Measurements from ENCODE around the gene LRRC8D. TPM values are rescaled to one million over a fixed set of nuclear protein-coding genes. Genes with fewer than 3 reads are reported as not detected.

The LRRC8D gene
- total and polyA plus RNA-seq, 9 of the 15 experiments (the other 6 are each of a cell fraction or from before 2014, with no cell fraction given): 3.4 to 53.9 (median 15.9) TPM

GRCh38 chr1:89823679-89824292 lies 3.0 kb downstream of the LRRC8D start (continued):
- no peak for TF ChIP-seq DDX20 (tag; IDR thresholded peaks at IDR 0.05; ENCODE audit: low read depth)
- TF ChIP-seq ZNF263 (CRISPR knock-in tag; IDR thresholded peaks at IDR 0.05; ENCODE audit: borderline replicate concordance): no peak
- TF ChIP-seq ZC3H8 (IDR thresholded peaks at IDR 0.05): no peak
- TF ChIP-seq ETV1 (tag; conservative IDR thresholded peaks at IDR 0.05; ENCODE audit: low read depth): peak; percentile 48
- TF ChIP-seq, protein P1, sequence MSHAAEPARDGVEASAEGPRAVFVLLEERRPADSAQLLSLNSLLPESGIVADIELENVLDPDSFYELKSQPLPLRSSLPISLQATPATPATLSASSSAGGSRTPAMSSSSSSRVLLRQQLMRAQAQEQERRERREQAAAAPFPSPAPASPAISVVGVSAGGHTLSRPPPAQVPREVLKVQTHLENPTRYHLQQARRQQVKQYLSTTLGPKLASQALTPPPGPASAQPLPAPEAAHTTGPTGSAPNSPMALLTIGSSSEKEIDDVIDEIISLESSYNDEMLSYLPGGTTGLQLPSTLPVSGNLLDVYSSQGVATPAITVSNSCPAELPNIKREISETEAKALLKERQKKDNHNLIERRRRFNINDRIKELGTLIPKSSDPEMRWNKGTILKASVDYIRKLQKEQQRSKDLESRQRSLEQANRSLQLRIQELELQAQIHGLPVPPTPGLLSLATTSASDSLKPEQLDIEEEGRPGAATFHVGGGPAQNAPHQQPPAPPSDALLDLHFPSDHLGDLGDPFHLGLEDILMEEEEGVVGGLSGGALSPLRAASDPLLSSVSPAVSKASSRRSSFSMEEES (CRISPR knock-in tag; IDR thresholded peaks at IDR 0.05): no peak
- TF ChIP-seq RHOXF2B (CRISPR knock-in tag; conservative IDR thresholded peaks at IDR 0.05): no peak
- no peak for TF ChIP-seq POLR2G (IDR thresholded peaks at IDR 0.05; ENCODE audit: low read depth, low read length)
- peak; percentile 84; the same call in 1 of the 2 replicates for TF ChIP-seq NCOA1 (IDR thresholded peaks at IDR 0.05; ENCODE audit: low read depth)
- TF ChIP-seq, protein P2, sequence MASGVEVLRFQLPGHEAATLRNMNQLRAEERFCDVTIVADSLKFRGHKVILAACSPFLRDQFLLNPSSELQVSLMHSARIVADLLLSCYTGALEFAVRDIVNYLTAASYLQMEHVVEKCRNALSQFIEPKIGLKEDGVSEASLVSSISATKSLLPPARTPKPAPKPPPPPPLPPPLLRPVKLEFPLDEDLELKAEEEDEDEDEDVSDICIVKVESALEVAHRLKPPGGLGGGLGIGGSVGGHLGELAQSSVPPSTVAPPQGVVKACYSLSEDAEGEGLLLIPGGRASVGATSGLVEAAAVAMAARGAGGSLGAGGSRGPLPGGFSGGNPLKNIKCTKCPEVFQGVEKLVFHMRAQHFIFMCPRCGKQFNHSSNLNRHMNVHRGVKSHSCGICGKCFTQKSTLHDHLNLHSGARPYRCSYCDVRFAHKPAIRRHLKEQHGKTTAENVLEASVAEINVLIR (CRISPR knock-in tag; IDR thresholded peaks at IDR 0.05): no peak
- no peak for TF ChIP-seq ZNF253 (CRISPR knock-in tag; conservative IDR thresholded peaks at IDR 0.05)
- TF ChIP-seq CBFA2T3 (IDR thresholded peaks at IDR 0.05): peak; percentile 98
- no peak for TF ChIP-seq POLR3G (IDR thresholded peaks at IDR 0.05; ENCODE audit: extremely low read depth, insufficient read length, insufficient replicate concordance)
- TF ChIP-seq, protein P3, sequence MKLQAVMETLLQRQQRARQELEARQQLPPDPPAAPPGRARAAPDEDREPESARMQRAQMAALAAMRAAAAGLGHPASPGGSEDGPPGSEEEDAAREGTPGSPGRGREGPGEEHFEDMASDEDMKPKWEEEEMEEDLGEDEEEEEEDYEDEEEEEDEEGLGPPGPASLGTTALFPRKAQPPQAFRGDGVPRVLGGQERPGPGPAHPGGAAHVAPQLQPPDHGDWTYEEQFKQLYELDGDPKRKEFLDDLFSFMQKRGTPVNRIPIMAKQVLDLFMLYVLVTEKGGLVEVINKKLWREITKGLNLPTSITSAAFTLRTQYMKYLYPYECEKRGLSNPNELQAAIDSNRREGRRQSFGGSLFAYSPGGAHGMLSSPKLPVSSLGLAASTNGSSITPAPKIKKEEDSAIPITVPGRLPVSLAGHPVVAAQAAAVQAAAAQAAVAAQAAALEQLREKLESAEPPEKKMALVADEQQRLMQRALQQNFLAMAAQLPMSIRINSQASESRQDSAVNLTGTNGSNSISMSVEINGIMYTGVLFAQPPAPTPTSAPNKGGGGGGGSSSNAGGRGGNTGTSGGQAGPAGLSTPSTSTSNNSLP (IDR thresholded peaks at IDR 0.05; ENCODE audit: borderline replicate concordance, low read depth, low read length): peak; percentile 91
- no peak for TF ChIP-seq NR3C1 (CRISPR knock-in tag; IDR thresholded peaks at IDR 0.05)
- TF ChIP-seq, protein P4, sequence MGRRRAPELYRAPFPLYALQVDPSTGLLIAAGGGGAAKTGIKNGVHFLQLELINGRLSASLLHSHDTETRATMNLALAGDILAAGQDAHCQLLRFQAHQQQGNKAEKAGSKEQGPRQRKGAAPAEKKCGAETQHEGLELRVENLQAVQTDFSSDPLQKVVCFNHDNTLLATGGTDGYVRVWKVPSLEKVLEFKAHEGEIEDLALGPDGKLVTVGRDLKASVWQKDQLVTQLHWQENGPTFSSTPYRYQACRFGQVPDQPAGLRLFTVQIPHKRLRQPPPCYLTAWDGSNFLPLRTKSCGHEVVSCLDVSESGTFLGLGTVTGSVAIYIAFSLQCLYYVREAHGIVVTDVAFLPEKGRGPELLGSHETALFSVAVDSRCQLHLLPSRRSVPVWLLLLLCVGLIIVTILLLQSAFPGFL (CRISPR knock-in tag; IDR thresholded peaks at IDR 0.05): no peak
- TF ChIP-seq, protein P5, sequence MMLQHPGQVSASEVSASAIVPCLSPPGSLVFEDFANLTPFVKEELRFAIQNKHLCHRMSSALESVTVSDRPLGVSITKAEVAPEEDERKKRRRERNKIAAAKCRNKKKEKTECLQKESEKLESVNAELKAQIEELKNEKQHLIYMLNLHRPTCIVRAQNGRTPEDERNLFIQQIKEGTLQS (IDR thresholded peaks at IDR 0.05): no peak
- TF ChIP-seq, protein P5 (CRISPR knock-in tag; conservative IDR thresholded peaks at IDR 0.05): no peak
- TF ChIP-seq, protein P6, sequence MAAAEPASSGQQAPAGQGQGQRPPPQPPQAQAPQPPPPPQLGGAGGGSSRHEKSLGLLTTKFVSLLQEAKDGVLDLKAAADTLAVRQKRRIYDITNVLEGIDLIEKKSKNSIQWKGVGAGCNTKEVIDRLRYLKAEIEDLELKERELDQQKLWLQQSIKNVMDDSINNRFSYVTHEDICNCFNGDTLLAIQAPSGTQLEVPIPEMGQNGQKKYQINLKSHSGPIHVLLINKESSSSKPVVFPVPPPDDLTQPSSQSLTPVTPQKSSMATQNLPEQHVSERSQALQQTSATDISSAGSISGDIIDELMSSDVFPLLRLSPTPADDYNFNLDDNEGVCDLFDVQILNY (CRISPR knock-in tag; IDR thresholded peaks at IDR 0.05): no peak
- TF ChIP-seq ZNF668 (CRISPR knock-in tag; IDR thresholded peaks at IDR 0.05): no peak
